Neuronal stem cell (in vitro differentiated cells): ENCODE measurements around the gene TUBA4A.
A peak's percentile ranks its signal among the peaks of the same experiment; 100 is the strongest.

ENCODE experiments used
- DNase-seq: peaks from one replicate; pipeline ENCODE4 v3.0.0-alpha.2; 2013; ENCODE audit warnings: low spot score
- H2AFZ ChIP-seq: one replicate; pipeline ENCODE4 v1.6.1; 2013; ENCODE audit warnings: mild to moderate bottlenecking, low read length, inconsistent platforms
- H2AK5ac ChIP-seq: 2 replicates; pipeline ENCODE4 v1.6.1; 2013; ENCODE audit warnings: low read depth, mild to moderate bottlenecking, inconsistent platforms, low read length, moderate library complexity, mixed read lengths
- H2BK120ac ChIP-seq: 2 replicates; pipeline ENCODE4 v1.6.1; 2013; ENCODE audit warnings: low read depth, mild to moderate bottlenecking, inconsistent platforms, low read length, moderate library complexity, mixed read lengths
- H2BK12ac ChIP-seq: one replicate; pipeline ENCODE4 v1.6.1; 2013; ENCODE audit warnings: low read length, inconsistent platforms
- H2BK15ac ChIP-seq: 2 replicates; pipeline ENCODE4 v1.6.1; 2013; ENCODE audit warnings: mild to moderate bottlenecking, low read length, inconsistent platforms, mixed read lengths
- H2BK5ac ChIP-seq: one replicate; pipeline ENCODE4 v1.6.1; 2013; ENCODE audit warnings: inconsistent platforms, mild to moderate bottlenecking, low read length, moderate library complexity
- H3K14ac ChIP-seq: one replicate; pipeline ENCODE4 v1.6.1; 2013; ENCODE audit warnings: low read length, inconsistent platforms
- H3K18ac ChIP-seq: 2 replicates; pipeline ENCODE4 v1.6.1; 2013; ENCODE audit warnings: low read length, inconsistent platforms
- H3K23ac ChIP-seq: 2 replicates; pipeline ENCODE4 v1.6.1; 2013; ENCODE audit warnings: low read depth, mild to moderate bottlenecking, mixed read lengths, low read length, inconsistent platforms; ENCODE audit not compliant: poor library complexity
- H3K27ac ChIP-seq: replicated peaks from 3 replicates; pipeline ENCODE4 v1.5.1; 2013; ENCODE audit warnings: low read length, inconsistent platforms
- H3K27me3 ChIP-seq, 3 experiments: 2 replicates each; pipeline ENCODE4 v1.6.1; 2013; ENCODE audit warnings: low read length in 3 of 3, mild to moderate bottlenecking in 2 of 3, inconsistent platforms in 1 of 3, low read depth in 1 of 3, mixed read lengths in 1 of 3, moderate library complexity in 1 of 3; ENCODE audit not compliant: control insufficient read depth in 3 of 3, insufficient read depth in 3 of 3
- H3K36me3 ChIP-seq, 2 donors: replicated peaks in 1 of 2; 2 replicates each; pipeline ENCODE4 v1.6.1; 2013; ENCODE audit warnings: low read length in 2 of 2; ENCODE audit not compliant: control insufficient read depth in 2 of 2, insufficient read depth in 2 of 2
- H3K4ac ChIP-seq: 2 replicates; pipeline ENCODE4 v1.6.1; 2013; ENCODE audit warnings: inconsistent platforms, mild to moderate bottlenecking, low read length, moderate library complexity
- H3K4me1 ChIP-seq, 2 donors: 1 replicate in 1 of 2; 2 replicates in 1 of 2; pipeline ENCODE4 v1.6.1; 2013; ENCODE audit warnings: low read length in 2 of 2, low read depth in 1 of 2; ENCODE audit not compliant: control insufficient read depth in 2 of 2, insufficient read depth in 1 of 2
- H3K4me2 ChIP-seq: one replicate; pipeline ENCODE4 v1.6.1; 2013; ENCODE audit warnings: mild to moderate bottlenecking, low read length, inconsistent platforms; ENCODE audit not compliant: insufficient read depth, poor library complexity, severe bottlenecking
- H3K4me3 ChIP-seq, 2 donors: 2 replicates each; pipeline ENCODE4 v1.5.1; 2013; ENCODE audit warnings: low read length in 2 of 2, mild to moderate bottlenecking in 2 of 2, inconsistent platforms in 1 of 2, moderate library complexity in 1 of 2
- H3K79me1 ChIP-seq: one replicate; pipeline ENCODE4 v1.6.1; 2013; ENCODE audit warnings: low read depth, mild to moderate bottlenecking, inconsistent platforms, low read length, moderate library complexity
- H3K9ac ChIP-seq: one replicate; pipeline ENCODE4 v1.6.1; 2013; ENCODE audit warnings: mild to moderate bottlenecking, low read depth, low read length, inconsistent platforms; ENCODE audit not compliant: poor library complexity
- H3K9me3 ChIP-seq, 2 donors: replicated peaks in 1 of 2; 2 replicates each; pipeline versions ENCODE3 to v1.6.1; 2013; ENCODE audit warnings: low read length in 2 of 2, mild to moderate bottlenecking in 2 of 2, inconsistent platforms in 1 of 2, low read depth in 1 of 2, mixed read lengths in 1 of 2, moderate library complexity in 1 of 2; ENCODE audit not compliant: control insufficient read depth in 2 of 2, insufficient read depth in 1 of 2
- H4K8ac ChIP-seq: one replicate; pipeline ENCODE4 v1.6.1; 2013; ENCODE audit warnings: low read depth, mild to moderate bottlenecking, inconsistent platforms, low read length, moderate library complexity
- H4K91ac ChIP-seq: one replicate; pipeline ENCODE4 v1.6.1; 2013; ENCODE audit warnings: low read length, low read depth, mild to moderate bottlenecking, inconsistent platforms; ENCODE audit not compliant: poor library complexity
- WGBS, 2 donors: extraction: QIAGEN DNeasy Blood & Tissue Kit; methylation state at CpG; one replicate each; pipeline ENCODE4 v1.1.7; 2013; ENCODE audit warnings: missing lambda C conversion rate in 2 of 2, mixed read lengths in 1 of 2; ENCODE audit not compliant: insufficient read length in 2 of 2, insufficient replicate concordance in 1 of 2; ENCODE audit errors: extremely low coverage in 2 of 2; 5-methylcytosine and 5-hydroxymethylcytosine counted together

TUBA4A gene

DNA sequence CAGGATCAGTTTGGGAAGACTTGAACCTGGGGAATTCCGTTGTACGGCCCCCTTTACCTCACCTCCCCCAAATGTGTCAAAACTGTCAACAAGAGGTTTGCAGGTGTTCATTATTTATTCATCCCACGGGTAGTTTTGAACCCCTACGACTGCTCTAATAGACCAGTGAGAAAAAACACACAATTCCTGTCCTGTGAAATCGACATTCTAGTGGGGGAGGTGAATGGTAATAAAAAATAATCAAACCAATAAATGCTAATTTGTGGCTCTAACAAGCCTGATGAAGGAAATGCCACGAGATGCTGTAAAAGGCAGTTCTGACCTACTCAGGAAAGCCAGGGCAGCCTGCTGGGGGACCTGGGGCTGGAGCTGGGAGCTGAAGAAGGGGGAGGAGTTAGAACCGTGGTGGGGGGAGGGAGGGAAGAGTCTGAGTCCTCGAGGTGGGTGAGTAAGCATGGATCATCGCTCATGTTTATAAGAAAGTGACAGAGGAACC is 25.0 kb upstream of the TUBA4A start:
- Histone ChIP-seq H3K4ac (no peak overlapping the region), H2AFZ (peak overlapping the region; percentile 96), H2AK5ac (peak overlapping the region; percentile 17), H3K27ac (peak overlapping the region; percentile 81), H2BK15ac (no peak overlapping the region), H3K23ac (no peak overlapping the region), H3K79me1 (no peaks in the 10 kb centered on the region), H2BK5ac (no peak overlapping the region), H3K4me3 (peak overlapping the region; percentile 62 to 75), H3K9ac (peak overlapping the region; percentile 34), H2BK120ac (no peak overlapping the region), H3K4me2 (peak overlapping the region; percentile 81), H3K27me3 (peaks cover 0 to 12% (median 3%) of the 10 kb centered on the region in 3 experiments), H3K4me1 (peaks cover 21 to 24% of the 10 kb centered on the region in 2 donors), H3K36me3 (peaks cover 16 to 28% of the 10 kb centered on the region in 2 donors), H2BK12ac (no peak overlapping the region), H3K14ac (no peak overlapping the region), H3K18ac (peak overlapping the region; percentile 70), H4K8ac (no peak overlapping the region), H4K91ac (no peak overlapping the region), H3K9me3 (no peaks in the 10 kb centered on the region)
- no peak for DNase-seq
- no CpG with 5 or more reads among the region's 9 CpGs for WGBS, 2 donors

DNA sequence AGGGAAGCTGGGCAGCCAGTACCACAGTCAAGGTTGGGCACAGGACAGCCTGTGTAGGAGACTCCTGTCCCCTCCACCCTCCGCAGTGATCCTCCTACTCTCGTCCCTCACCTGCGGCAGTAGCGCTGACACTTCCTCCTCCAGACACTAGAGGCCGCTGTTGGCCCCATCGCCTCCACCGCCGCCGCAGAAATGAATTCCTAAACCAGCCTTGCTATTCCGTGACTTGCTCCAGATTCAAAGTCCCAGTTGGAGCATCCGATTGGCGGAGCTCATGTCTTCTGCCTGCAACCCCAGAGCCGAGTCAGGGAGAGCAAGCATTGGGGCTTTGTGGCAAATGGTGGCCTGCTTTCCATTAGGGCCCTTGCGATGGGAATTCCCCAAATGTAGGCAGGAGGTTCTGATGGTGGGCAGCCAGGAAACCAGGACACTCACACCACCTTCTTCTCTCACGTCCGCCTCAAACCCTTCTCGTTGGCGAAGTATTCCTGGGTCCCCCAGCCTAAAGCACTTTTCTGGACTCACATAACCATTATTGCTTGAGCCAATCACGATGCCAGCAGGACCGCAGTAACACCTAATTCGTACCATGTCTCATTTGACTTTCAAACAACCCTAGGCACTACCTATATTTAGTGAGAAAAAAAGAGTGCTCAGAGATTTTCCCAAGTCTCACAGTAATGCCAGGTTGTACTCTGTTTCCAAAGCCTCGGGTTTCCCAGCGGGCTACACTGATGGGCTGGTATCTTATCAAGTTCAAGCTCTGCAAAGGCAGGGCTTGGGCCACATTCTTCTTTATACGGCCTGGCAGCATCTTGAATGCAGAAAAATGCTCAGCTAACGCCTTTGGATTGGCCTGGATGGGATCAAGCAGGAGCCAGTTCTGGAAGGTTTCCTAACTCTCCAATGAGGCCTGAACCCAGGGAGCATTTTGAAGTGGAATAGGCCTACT is 24.3 kb upstream of the TUBA4A start:
- Histone ChIP-seq H3K4me2 (no peak overlapping the region), H4K91ac (no peak overlapping the region), H2BK12ac (no peak overlapping the region), H2BK15ac (no peak overlapping the region), H3K14ac (no peak overlapping the region), H3K4ac (no peak overlapping the region), H3K18ac (no peak overlapping the region), H3K4me1 (peaks cover 21 to 24% of the 10 kb centered on the region in 2 donors), H2BK120ac (no peak overlapping the region), H3K23ac (no peak overlapping the region), H3K9ac (no peak overlapping the region), H3K27ac (no peak overlapping the region), H3K4me3 (peak overlapping the region in 1 of 2 donors; percentile 62), H2AFZ (peak overlapping the region; percentile 96), H3K79me1 (no peaks in the 10 kb centered on the region), H2BK5ac (no peak overlapping the region), H3K9me3 (no peaks in the 10 kb centered on the region), H3K27me3 (peaks cover 0 to 12% (median 3%) of the 10 kb centered on the region in 3 experiments), H4K8ac (no peak overlapping the region), H2AK5ac (peak overlapping the region; percentile 17), H3K36me3 (peaks cover 9 to 22% of the 10 kb centered on the region in 2 donors)
- WGBS, 2 donors: no CpG with 5 or more reads among the region's 25 CpGs
- peak; percentile 76 for DNase-seq

DNA sequence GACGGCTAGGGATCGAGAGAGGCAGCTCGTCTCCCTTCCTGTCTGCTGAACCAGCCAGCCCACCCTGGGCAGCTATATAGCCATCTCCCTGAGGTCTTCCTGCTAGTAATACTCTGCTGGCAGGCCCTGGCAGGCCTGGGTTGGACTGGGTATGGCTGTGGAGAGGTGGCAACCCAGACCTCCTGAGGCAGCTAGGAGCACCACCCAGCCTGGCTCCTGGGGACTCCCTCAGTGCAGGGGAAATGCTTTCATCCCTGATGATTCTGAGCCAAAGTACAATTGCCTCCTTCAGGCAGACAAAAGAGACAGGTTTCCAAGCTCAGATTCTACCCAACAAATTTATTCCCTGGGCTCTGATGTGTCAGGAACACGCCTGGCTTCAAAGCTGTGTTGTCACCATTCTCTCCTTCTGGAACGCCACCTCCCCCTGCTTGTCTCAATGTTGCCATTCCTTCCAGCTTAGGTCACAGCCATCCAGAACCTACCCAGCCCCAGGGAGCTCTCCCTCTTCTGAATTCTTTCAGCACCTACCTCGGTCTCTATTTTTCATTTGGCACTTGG is 20.7 kb upstream of the TUBA4A start:
- Histone ChIP-seq H3K9ac (no peak overlapping the region), H3K36me3 (no peaks in the 10 kb centered on the region), H3K4me2 (no peak overlapping the region), H2AFZ (peak overlapping the region; percentile 3), H3K9me3 (no peaks in the 10 kb centered on the region), H3K4ac (no peak overlapping the region), H2BK120ac (no peak overlapping the region), H2AK5ac (no peak overlapping the region), H3K18ac (peak overlapping the region; percentile 38), H4K91ac (no peak overlapping the region), H3K4me3 (no peak overlapping the region), H3K4me1 (peaks cover 15 to 20% of the 10 kb centered on the region in 2 donors), H2BK12ac (no peak overlapping the region), H3K23ac (peak overlapping the region; percentile 3), H3K27me3 (peaks cover 0 to 37% (median 3%) of the 10 kb centered on the region in 3 experiments), H3K14ac (no peak overlapping the region), H2BK15ac (no peak overlapping the region), H2BK5ac (no peak overlapping the region), H3K79me1 (peaks cover 3% of the 10 kb centered on the region), H4K8ac (no peak overlapping the region), H3K27ac (no peak overlapping the region)
- WGBS, 2 donors: no CpG with 5 or more reads among the region's 6 CpGs
- DNase-seq: no peak

DNA sequence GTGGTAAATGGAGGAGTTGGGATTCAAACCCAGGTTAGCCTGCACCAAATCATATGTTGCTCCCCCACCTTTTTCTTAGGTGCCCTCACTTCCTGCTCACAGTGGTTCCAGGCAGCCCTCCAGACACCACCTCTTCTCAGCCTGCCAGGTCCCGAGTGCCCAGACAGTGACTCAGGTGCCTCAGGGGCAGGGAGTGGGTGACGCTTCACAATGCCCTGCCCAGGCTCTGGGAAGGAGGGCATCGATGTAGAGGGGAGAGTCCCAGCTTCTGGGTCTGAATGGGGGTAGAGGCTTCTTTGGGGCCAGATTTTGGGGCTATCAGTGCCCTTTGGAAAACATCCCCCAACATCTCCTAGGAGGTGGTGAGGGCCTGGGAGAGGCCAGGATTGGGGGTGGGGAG is 20.2 kb upstream of the TUBA4A start:
- Histone ChIP-seq H3K4me2 (no peak overlapping the region), H4K91ac (no peak overlapping the region), H2AFZ (no peak overlapping the region), H4K8ac (no peak overlapping the region), H3K79me1 (peaks cover 3% of the 10 kb centered on the region), H3K14ac (no peak overlapping the region), H2BK5ac (no peak overlapping the region), H3K4ac (no peak overlapping the region), H3K4me1 (peaks cover 15 to 20% of the 10 kb centered on the region in 2 donors), H2BK12ac (peak overlapping the region; percentile 14), H3K4me3 (no peak overlapping the region), H3K27ac (no peak overlapping the region), H3K9ac (no peak overlapping the region), H2BK120ac (no peak overlapping the region), H3K23ac (peak overlapping the region; percentile 3), H2BK15ac (peak overlapping the region; percentile 65), H2AK5ac (no peak overlapping the region), H3K18ac (peak overlapping the region; percentile 65), H3K36me3 (no peaks in the 10 kb centered on the region), H3K27me3 (peaks cover 0 to 42% (median 5%) of the 10 kb centered on the region in 3 experiments), H3K9me3 (no peaks in the 10 kb centered on the region)
- no CpG with 5 or more reads among the region's 3 CpGs for WGBS, 2 donors
- no peak for DNase-seq
